Measurements from ENCODE around the gene USH2A.

Gene USH2A

GRCh38 chr1:216261631-216262030 is 161.6 kb downstream of the USH2A start:
- no peak for DNase-seq

GRCh38 chr1:216258856-216259255 is 164.4 kb downstream of the USH2A start:
- no peak for DNase-seq

GRCh38 chr1:216258386-216258785 is 164.9 kb downstream of the USH2A start:
- DNase-seq = no peak

- no peak for DNase-seq
These were observed 172.4 kb downstream of the USH2A start for GRCh38 chr1:216250861-216251260.

- DNase-seq = no peak
These were observed 174.6 kb downstream of the USH2A start for GRCh38 chr1:216248628-216249027.

- DNase-seq = no peak
These were observed 175.3 kb downstream of the USH2A start for GRCh38 chr1:216247937-216248336.

GRCh38 chr1:216246577-216247203 is 176.6 kb downstream of the USH2A start:
- DNase-seq = no peak

- DNase-seq = no peak
These were observed 184.4 kb downstream of the USH2A start for GRCh38 chr1:216238844-216239243.

- DNase-seq = no peak
These were observed 185.2 kb downstream of the USH2A start for GRCh38 chr1:216237927-216238542.

GRCh38 chr1:216224233-216224632 is 199.0 kb downstream of the USH2A start:
- no peak for DNase-seq

GRCh38 chr1:216223486-216223885 is 199.8 kb downstream of the USH2A start:
- DNase-seq = peak; percentile 58

GRCh38 chr1:216222288-216222687 is 201.0 kb downstream of the USH2A start:
- no peak for DNase-seq

- peak; percentile 77 for DNase-seq
These were observed 202.0 kb downstream of the USH2A start for GRCh38 chr1:216221260-216221700.

- DNase-seq = no peak
These were observed 206.9 kb downstream of the USH2A start for GRCh38 chr1:216216305-216216704.

- DNase-seq = no peak
These were observed 208.1 kb downstream of the USH2A start for GRCh38 chr1:216215169-216215568.

- DNase-seq = no peak
These were observed 210.4 kb downstream of the USH2A start for GRCh38 chr1:216212826-216213225.

- DNase-seq = no peak
These were observed 213.2 kb downstream of the USH2A start for GRCh38 chr1:216210081-216210480.

- DNase-seq = no peak
These were observed 214.1 kb downstream of the USH2A start for GRCh38 chr1:216209125-216209524.

- DNase-seq = no peak
These were observed 216.1 kb downstream of the USH2A start for GRCh38 chr1:216207154-216207553.

GRCh38 chr1:216205176-216205575 is 218.1 kb downstream of the USH2A start:
- DNase-seq = no peak

- no peak for DNase-seq
These were observed 221.3 kb downstream of the USH2A start for GRCh38 chr1:216201946-216202345.

GRCh38 chr1:216200941-216201340 is 222.3 kb downstream of the USH2A start:
- no peak for DNase-seq

- DNase-seq = no peak
These were observed 228.5 kb downstream of the USH2A start for GRCh38 chr1:216194721-216195120.

- no peak for DNase-seq
These were observed 229.3 kb downstream of the USH2A start for GRCh38 chr1:216193839-216194443.
